ENCODE measurements around the gene NUCB1. TPM values are rescaled to one million over a fixed set of nuclear protein-coding genes. Genes with fewer than 3 reads are reported as not detected.

The NUCB1 gene
- total RNA-seq, 1 experiment from 2014 or later = 125 TPM

GRCh38 chr19:48853483-48853882, 46.6 kb upstream of the NUCB1 start:
- H3K23me2 ChIP-seq (ENCODE audit: insufficient read length, low read depth, low read length, poor library complexity, severe bottlenecking) = no peaks in the 10 kb centered on the region
- no peak overlapping the region for H3K4me3 Mint-ChIP-seq
- WGBS (ENCODE audit: extremely low coverage, insufficient read length, low lambda C conversion rate) = no CpG with 5 or more reads among the region's 8 CpGs

More at GRCh38 chr19:48853483-48853882, 46.6 kb upstream of the NUCB1 start:
- Histone ChIP-seq H4K5ac (ENCODE audit: insufficient read length, low read depth, low read length) (no peak overlapping the region), H4K20me1 (ENCODE audit: control insufficient read depth, insufficient read depth, insufficient read length) (no peaks in the 10 kb centered on the region), H3K56ac (ENCODE audit: insufficient read length, low read depth, low read length) (no peak overlapping the region), H3K4ac (ENCODE audit: low read depth, low read length) (no peak overlapping the region), H2BK12ac (ENCODE audit: insufficient read length, low read depth, low read length) (no peak overlapping the region), H3K27me3 (ENCODE audit: insufficient read depth, low read length) (no peaks in the 10 kb centered on the region), H3K23ac (ENCODE audit: insufficient read length, low read depth, low read length) (no peak overlapping the region), H3K9me3 (ENCODE audit: control insufficient read depth, low read depth, low read length) (no peaks in the 10 kb centered on the region), H2BK5ac (ENCODE audit: insufficient read length, low read length) (no peak overlapping the region), H3K79me1 (ENCODE audit: insufficient read depth, low read depth, low read length, poor library complexity, severe bottlenecking) (no peaks in the 10 kb centered on the region), H3K18ac (ENCODE audit: insufficient read length, low read depth, low read length) (no peak overlapping the region), H3K4me2 (ENCODE audit: insufficient read depth, insufficient read length, low read length) (no peak overlapping the region), H3T11ph (ENCODE audit: low read length) (no peak overlapping the region), H3K27ac (ENCODE audit: insufficient read length, low read depth, low read length) (no peak overlapping the region), H2BK120ac (ENCODE audit: low read depth, low read length, poor library complexity, severe bottlenecking) (no peak overlapping the region), H3K4me1 (ENCODE audit: insufficient read depth, low read length) (no peaks in the 10 kb centered on the region), H2AK5ac (ENCODE audit: insufficient read length, low read length) (no peak overlapping the region), H4K91ac (ENCODE audit: insufficient read length, low read depth, low read length) (no peak overlapping the region), H2BK20ac (ENCODE audit: low read depth, low read length, poor library complexity, severe bottlenecking) (no peak overlapping the region), H3K9ac (ENCODE audit: extremely low read depth, insufficient read length, low read length) (no peak overlapping the region), H3K14ac (ENCODE audit: insufficient read depth, low read length) (no peak overlapping the region), H3K79me2 (ENCODE audit: insufficient read depth, low read length) (no peaks in the 10 kb centered on the region), H2AFZ (ENCODE audit: low read length) (no peak overlapping the region), H4K8ac (replicated peaks; ENCODE audit: insufficient read length, low read depth, low read length) (no peak overlapping the region), H2BK15ac (ENCODE audit: low read depth, low read length) (no peak overlapping the region)
- H3K27ac Mint-ChIP-seq = no peak overlapping the region
- DNase-seq = no peak
- no peak for TF ChIP-seq CTCF (conservative IDR thresholded peaks at IDR 0.05)
- H3K4me1 Mint-ChIP-seq = no peaks in the 10 kb centered on the region
- no peaks in the 10 kb centered on the region for H3K9me3 Mint-ChIP-seq
- H3K27me3 Mint-ChIP-seq (ENCODE audit: low read depth) = no peaks in the 10 kb centered on the region
- peaks cover 0 to 22% (median 0%) of the 10 kb centered on the region in 3 experiments; a peak in 4 of 7 replicates for H3K36me3 Mint-ChIP-seq (ENCODE audit: insufficient read depth in 1 of 3, low read depth in 3 of 3)

Measured in H9 (cell line).